Kidney epithelial cell (primary cell): ENCODE measurements around the gene CDK5RAP2. TPM values are rescaled to one million over a fixed set of nuclear protein-coding genes. Genes with fewer than 3 reads are reported as not detected.

Source experiments
- DNase-seq: peaks from one replicate; pipeline ENCODE4 v3.0.0-alpha.2; 2010; ENCODE audit warnings: low read depth
- H3K27me3 ChIP-seq: 2 replicates; pipeline ENCODE4 v1.6.0; 2011; ENCODE audit warnings: low read length; ENCODE audit not compliant: control insufficient read depth, insufficient read depth
- H3K36me3 ChIP-seq: 2 replicates; pipeline ENCODE4 v1.5.1; 2011; ENCODE audit warnings: low read length; ENCODE audit not compliant: control insufficient read depth, insufficient read depth
- H3K4me3 ChIP-seq: 2 replicates; pipeline ENCODE4 v1.5.1; 2011; ENCODE audit warnings: low read depth, mild to moderate bottlenecking, control low read depth, low read length
- total RNA-seq: library from RNA; depleted of rRNA; stranded (reverse); fragments of >200 nt; gene quantifications from 2 replicates; pipeline ENCODE4 v1.2.3, GENCODE V29; 2015
- TF ChIP-seq, protein P1 (sequence below): IDR thresholded peaks from 2 replicates; pipeline ENCODE4 v1.5.1; 2011; ENCODE audit warnings: mild to moderate bottlenecking, moderate library complexity, low read length, control low read depth, inconsistent platforms; ENCODE audit not compliant: insufficient read depth, poor library complexity, severe bottlenecking

The CDK5RAP2 gene
- total RNA-seq, 1 donor from 2014 or later, result 41.9 TPM

DNA sequence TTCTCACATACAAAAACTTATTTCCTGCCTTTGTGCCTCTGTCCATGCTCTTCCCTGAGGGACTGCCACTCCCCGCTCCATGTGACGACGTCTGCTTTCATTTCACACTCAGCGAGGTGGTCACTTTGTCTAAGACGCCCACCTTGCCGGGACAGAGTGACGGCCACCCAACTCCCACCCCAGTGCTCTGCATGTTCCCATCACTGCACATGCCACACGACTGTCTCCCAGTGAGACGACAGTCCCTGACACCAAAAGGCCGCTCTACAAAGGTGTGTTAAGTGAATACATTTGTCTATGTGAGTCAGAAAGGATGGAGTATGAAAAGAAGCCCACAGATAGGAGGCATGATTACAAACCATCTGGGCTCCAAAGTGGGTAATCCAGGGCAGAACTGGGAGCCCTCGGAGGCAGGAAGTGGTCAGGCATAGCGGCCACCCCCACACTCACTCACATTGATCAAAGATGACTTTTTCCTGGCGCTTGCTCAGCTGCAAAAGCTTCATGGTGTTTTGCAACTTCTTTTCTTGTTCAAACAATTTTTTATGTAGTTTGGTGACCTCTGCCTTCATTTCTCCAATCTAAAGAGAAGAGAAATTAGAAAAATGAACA is 185.8 kb downstream of the CDK5RAP2 start:
- H3K4me3 ChIP-seq, result no peak overlapping the region
- H3K27me3 ChIP-seq, result no peaks in the 10 kb centered on the region
- peaks cover 3% of the 10 kb centered on the region for H3K36me3 ChIP-seq
- TF ChIP-seq, protein P1, sequence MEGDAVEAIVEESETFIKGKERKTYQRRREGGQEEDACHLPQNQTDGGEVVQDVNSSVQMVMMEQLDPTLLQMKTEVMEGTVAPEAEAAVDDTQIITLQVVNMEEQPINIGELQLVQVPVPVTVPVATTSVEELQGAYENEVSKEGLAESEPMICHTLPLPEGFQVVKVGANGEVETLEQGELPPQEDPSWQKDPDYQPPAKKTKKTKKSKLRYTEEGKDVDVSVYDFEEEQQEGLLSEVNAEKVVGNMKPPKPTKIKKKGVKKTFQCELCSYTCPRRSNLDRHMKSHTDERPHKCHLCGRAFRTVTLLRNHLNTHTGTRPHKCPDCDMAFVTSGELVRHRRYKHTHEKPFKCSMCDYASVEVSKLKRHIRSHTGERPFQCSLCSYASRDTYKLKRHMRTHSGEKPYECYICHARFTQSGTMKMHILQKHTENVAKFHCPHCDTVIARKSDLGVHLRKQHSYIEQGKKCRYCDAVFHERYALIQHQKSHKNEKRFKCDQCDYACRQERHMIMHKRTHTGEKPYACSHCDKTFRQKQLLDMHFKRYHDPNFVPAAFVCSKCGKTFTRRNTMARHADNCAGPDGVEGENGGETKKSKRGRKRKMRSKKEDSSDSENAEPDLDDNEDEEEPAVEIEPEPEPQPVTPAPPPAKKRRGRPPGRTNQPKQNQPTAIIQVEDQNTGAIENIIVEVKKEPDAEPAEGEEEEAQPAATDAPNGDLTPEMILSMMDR, result no peak
- peak; percentile 59 for DNase-seq

DNA sequence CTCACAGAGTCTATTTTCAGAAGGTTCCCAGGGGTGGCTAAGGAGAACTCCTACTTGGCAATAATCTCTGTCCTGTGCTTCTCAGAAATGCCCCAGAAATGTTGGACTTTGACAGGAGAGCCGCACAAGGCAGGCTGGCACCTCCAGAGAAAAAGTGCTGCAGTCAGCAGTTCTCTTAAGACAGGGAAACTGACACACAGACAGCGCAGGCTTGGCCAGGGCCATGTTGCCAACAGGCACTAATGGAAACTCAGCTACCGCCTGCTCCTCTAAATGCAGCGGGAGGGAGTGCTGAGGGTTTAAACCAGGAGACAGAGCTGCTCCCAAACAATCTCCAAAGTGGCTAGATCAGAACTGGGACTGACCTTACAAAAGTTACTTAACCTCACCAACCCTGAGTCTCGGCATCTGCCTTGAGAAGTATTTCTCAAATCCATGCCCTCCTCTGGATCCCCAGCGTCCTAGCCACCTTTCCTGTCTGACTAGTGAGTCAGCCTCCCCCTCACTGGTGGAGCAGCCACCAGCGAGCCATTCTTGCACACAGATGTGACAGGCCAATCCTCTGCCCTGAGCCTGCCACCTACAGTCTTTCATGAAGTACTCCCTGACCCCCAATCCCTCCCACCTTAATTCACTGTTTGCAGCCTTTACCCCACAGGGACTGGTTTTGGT is 186.4 kb downstream of the CDK5RAP2 start:
- Histone ChIP-seq H3K27me3 (no peaks in the 10 kb centered on the region), H3K36me3 (peaks cover 3% of the 10 kb centered on the region), H3K4me3 (no peak overlapping the region)
- TF ChIP-seq, protein P1, result no peak
- DNase-seq, result no peak

DNA sequence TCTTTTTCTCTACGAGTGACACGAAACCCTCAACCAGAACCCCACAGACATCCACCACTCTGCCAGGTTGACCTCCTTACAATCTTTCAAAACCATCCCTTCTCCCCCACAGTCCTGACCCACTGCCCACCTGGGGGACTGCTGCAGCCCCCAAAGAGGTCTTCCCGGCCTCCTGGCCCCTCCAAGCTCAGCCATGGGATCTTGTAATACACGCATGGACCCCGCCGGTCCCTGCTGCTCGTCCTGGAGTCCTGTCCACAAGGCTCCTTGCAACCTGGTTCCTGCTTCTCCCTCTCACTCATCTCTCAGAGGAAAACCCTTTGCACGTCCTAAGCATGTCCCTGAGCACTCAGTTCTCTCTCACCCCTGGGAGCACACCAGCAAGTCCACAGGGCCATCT is 187.3 kb downstream of the CDK5RAP2 start:
- Histone ChIP-seq H3K27me3 (no peaks in the 10 kb centered on the region), H3K4me3 (no peak overlapping the region), H3K36me3 (peaks cover 3% of the 10 kb centered on the region)
- no peak for DNase-seq
- TF ChIP-seq, protein P1, result no peak

DNA sequence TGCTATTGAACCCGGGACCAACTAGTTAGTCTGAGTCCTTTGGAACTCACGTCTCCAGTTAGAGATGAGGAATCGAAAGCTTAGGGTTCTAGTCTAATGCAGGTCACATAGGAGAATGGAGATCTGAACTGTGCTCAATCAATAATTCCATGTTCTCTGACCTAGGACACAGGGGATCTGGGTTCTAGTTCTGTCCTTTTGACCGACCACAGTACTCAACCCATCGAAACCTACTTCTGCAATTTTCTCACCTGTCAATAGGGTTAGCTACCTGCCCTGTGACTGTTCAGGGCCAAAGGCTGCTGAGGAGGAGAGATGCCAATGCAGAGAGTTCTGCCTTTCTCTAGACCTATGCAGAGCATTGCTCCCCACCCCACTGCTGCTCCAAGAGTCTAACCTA is 187.7 kb downstream of the CDK5RAP2 start:
- Histone ChIP-seq H3K27me3 (no peaks in the 10 kb centered on the region), H3K36me3 (peaks cover 3% of the 10 kb centered on the region), H3K4me3 (no peak overlapping the region)
- DNase-seq, result no peak
- TF ChIP-seq, protein P1, result no peak

DNA sequence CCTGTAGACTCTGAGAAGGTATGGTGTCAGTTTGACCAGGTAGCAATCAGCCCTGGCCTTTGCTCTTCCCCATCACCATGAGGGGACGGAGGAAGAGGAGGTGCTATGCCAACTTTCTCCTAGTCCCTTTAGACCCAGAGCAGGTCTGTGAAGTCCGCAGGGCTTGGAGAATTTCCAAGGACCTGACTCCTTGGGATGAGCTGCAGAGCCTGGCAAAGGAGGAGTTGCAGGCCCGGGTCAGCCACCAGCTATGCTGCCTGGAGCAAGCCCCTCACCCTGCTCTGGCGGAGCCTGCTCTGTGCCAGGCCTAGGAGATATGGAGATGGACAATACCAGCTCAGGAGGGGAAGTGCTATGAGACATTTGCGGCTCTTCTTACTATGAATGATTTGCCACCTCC is 188.3 kb downstream of the CDK5RAP2 start:
- H3K36me3 ChIP-seq, result peaks cover 3% of the 10 kb centered on the region

More for the DNA sequence above, 188.3 kb downstream of the CDK5RAP2 start:
- TF ChIP-seq, protein P1, result no peak
- Histone ChIP-seq H3K27me3 (no peaks in the 10 kb centered on the region), H3K4me3 (no peak overlapping the region)
- no peak for DNase-seq
